Measurements from ENCODE around the gene TENM3.

DNA sequence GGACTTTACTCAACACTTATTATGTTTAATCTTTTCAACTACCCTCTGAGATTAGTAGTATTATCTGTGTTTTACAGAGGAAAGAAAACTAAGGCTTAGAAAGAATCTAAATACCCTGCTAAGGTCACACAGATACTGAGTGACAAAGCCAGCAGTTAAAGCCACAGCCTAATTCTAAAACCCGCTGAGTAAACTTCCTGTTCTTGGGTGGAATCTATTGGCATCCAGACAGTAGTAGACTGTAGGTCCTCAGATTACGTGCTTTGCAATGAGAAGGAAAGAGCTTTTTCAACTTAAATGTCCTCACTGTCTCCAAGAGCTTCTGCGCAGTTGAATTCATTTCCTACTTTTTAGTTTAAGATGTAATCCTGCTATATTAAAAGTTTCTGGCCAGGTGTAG lies 126.0 kb downstream of the TENM3 start:
- TF ChIP-seq, protein P1, sequence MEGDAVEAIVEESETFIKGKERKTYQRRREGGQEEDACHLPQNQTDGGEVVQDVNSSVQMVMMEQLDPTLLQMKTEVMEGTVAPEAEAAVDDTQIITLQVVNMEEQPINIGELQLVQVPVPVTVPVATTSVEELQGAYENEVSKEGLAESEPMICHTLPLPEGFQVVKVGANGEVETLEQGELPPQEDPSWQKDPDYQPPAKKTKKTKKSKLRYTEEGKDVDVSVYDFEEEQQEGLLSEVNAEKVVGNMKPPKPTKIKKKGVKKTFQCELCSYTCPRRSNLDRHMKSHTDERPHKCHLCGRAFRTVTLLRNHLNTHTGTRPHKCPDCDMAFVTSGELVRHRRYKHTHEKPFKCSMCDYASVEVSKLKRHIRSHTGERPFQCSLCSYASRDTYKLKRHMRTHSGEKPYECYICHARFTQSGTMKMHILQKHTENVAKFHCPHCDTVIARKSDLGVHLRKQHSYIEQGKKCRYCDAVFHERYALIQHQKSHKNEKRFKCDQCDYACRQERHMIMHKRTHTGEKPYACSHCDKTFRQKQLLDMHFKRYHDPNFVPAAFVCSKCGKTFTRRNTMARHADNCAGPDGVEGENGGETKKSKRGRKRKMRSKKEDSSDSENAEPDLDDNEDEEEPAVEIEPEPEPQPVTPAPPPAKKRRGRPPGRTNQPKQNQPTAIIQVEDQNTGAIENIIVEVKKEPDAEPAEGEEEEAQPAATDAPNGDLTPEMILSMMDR (IDR thresholded peaks at IDR 0.05; ENCODE audit: insufficient read depth, low read length, poor library complexity, severe bottlenecking) = no peak
- TF ChIP-seq EZH2phosphoT487 (conservative IDR thresholded peaks at IDR 0.05; ENCODE audit: low read length) = no peak
